Vagina (tissue), 2 donors: ENCODE results near the gene VPS35L. TPM values are rescaled to one million over a fixed set of nuclear protein-coding genes. Genes with fewer than 3 reads are reported as not detected.

Experiments
- DNase-seq, 2 donors: peaks; one replicate each; pipeline ENCODE4 v3.0.0-alpha.2; 2017; ENCODE audit errors: extremely low spot score in 2 of 2
- H3K27ac ChIP-seq: fragments of 200-600 bp; sonication (generic); one replicate; pipeline ENCODE4 v1.5.1; 2019
- H3K27me3 ChIP-seq: fragments of 200-600 bp; sonication (generic); one replicate; pipeline ENCODE4 v1.5.1; 2019
- H3K36me3 ChIP-seq, 2 donors: fragments of 200-600 bp; sonication (generic); one replicate each; pipeline ENCODE4 v1.5.1; 2017 to 2019
- H3K4me1 ChIP-seq: fragments of 200-600 bp; sonication (generic); one replicate; pipeline ENCODE4 v1.5.1; 2019
- H3K4me3 ChIP-seq, 2 donors: fragments of 200-600 bp; sonication (generic); 1 replicate in 1 of 2; 2 replicates in 1 of 2; pipeline ENCODE4 v1.5.1; 2016 to 2019
- H3K9me3 ChIP-seq: fragments of 200-600 bp; sonication (generic); one replicate; pipeline ENCODE4 v1.5.1; 2019
- CTCF ChIP-seq, 3 experiments: fragments of 450-650 bp in 2 of 3; fragments of 200-600 bp in 1 of 3; sonication (generic) in 1 of 3; IDR thresholded peaks; one replicate each; pipeline ENCODE4 v1.5.1; 2017 to 2019; ENCODE audit warnings: antibody characterized with exemption in 3 of 3, mild to moderate bottlenecking in 2 of 3, moderate library complexity in 2 of 3
- POLR2A ChIP-seq, 2 donors: fragments of 450-650 bp; IDR thresholded peaks; one replicate each; pipeline ENCODE4 v1.6.1; 2017; ENCODE audit warnings: antibody characterized with exemption in 2 of 2, mild to moderate bottlenecking in 2 of 2, moderate library complexity in 2 of 2
- POLR2AphosphoS5 ChIP-seq, 2 donors: sonication (generic); formaldehyde crosslinking; IDR thresholded peaks; one replicate each; pipeline ENCODE4 v1.9.0; 2017; ENCODE audit warnings: antibody characterized with exemption in 2 of 2, mild to moderate bottlenecking in 2 of 2, low read depth in 1 of 2; ENCODE audit not compliant: insufficient read depth in 1 of 2
- intact Hi-C: fragments of 100-400 bp; cut with DNase I; formaldehyde crosslinking; loops from one replicate; pipeline ENCODE4 v1.15.1; 2023
- total RNA-seq: library from RNA; depleted of rRNA; stranded (reverse); fragments of >200 nt; gene quantifications from one replicate; pipeline ENCODE4 v1.2.3, GENCODE V29; 2016

The VPS35L gene
- total RNA-seq, 1 donor from 2014 or later = 39.8 TPM

DNA sequence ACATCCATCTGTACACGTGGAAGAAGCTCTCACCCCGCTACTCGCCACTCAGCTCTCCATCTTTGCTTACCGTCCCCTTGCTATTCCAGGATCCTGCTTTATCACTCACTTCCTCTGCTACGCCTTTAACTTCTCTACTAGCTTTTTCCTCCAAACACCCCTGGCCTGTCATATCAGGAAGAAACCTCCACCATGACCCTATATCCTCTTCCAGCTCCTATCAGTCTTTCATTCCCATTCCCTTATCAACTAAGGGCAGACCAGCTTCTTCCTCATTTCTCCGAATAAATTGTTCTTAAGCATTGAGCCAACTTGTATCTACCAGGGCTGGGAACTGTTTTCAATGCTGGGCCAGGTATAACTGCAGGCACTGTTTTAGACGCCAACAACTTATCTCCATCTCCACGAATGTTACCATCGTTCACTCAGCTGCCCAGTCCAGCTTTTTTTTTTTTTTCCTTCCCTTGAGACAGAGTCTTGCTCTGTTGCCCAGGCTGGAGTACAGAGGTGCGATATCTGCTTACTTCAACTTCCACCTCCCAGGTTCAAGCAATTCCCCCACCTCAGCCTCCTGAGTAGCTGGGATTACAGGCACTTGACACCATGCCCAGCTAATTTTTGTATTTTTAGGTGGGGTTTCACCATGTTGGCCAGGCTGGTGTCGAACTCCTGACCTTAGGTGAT, 166.9 kb downstream of the VPS35L start:
- no peak for TF ChIP-seq POLR2AphosphoS5 (IDR thresholded peaks at IDR 0.05; ENCODE audit: insufficient read depth in 1 of 2, low read depth in 1 of 2)
- H3K4me3 ChIP-seq = no peak overlapping the region
- intact Hi-C loops = no loop called here
- H3K9me3 ChIP-seq = no peaks in the 10 kb centered on the region
- H3K27ac ChIP-seq = no peak overlapping the region
- no peak for DNase-seq
- no peaks in the 10 kb centered on the region for H3K36me3 ChIP-seq
- no peaks in the 10 kb centered on the region for H3K27me3 ChIP-seq
- peaks cover 8% of the 10 kb centered on the region for H3K4me1 ChIP-seq

DNA sequence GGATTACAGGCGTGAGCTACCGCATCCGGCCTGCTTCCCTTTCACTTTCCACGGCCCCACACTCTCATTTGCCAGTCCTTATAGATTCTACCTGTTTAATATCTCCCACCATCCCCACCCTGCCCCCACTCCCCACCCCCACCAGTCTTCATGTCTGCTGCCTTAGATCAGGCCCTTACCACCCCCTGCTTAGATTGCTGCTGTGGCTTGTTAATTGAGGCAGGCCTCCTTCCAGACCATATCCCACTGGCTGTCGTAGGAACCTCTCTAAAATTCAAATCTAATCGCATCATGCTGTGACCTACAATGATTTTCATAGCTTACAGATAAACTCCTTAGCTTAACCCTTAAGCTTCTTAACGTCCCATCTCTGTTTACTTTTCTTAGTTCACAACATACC, 167.5 kb downstream of the VPS35L start:
- no peak for TF ChIP-seq CTCF (IDR thresholded peaks at IDR 0.05)
- no peak for TF ChIP-seq POLR2A (IDR thresholded peaks at IDR 0.05)
- TF ChIP-seq POLR2AphosphoS5 (IDR thresholded peaks at IDR 0.05; ENCODE audit: insufficient read depth in 1 of 2, low read depth in 1 of 2) = no peak
- no peaks in the 10 kb centered on the region for H3K27me3 ChIP-seq
- H3K27ac ChIP-seq = no peak overlapping the region
- H3K36me3 ChIP-seq = no peaks in the 10 kb centered on the region
- no peak overlapping the region for H3K4me3 ChIP-seq
- intact Hi-C loops = no loop called here
- H3K4me1 ChIP-seq = peaks cover 8% of the 10 kb centered on the region
- no peaks in the 10 kb centered on the region for H3K9me3 ChIP-seq
- DNase-seq = no peak

GRCh38 chr16:19728636-19728965, 173.1 kb downstream of the VPS35L start:
- TF ChIP-seq POLR2A (IDR thresholded peaks at IDR 0.05) (no peak), CTCF (IDR thresholded peaks at IDR 0.05) (no peak), POLR2AphosphoS5 (IDR thresholded peaks at IDR 0.05; ENCODE audit: insufficient read depth in 1 of 2, low read depth in 1 of 2) (no peak)
- no peak overlapping the region for H3K4me3 ChIP-seq
- H3K9me3 ChIP-seq = no peaks in the 10 kb centered on the region
- no peak for DNase-seq
- no peak overlapping the region for H3K27ac ChIP-seq
- H3K27me3 ChIP-seq = no peaks in the 10 kb centered on the region
- H3K36me3 ChIP-seq = no peaks in the 10 kb centered on the region
- H3K4me1 ChIP-seq = no peaks in the 10 kb centered on the region
- intact Hi-C loops = no loop called here

DNA sequence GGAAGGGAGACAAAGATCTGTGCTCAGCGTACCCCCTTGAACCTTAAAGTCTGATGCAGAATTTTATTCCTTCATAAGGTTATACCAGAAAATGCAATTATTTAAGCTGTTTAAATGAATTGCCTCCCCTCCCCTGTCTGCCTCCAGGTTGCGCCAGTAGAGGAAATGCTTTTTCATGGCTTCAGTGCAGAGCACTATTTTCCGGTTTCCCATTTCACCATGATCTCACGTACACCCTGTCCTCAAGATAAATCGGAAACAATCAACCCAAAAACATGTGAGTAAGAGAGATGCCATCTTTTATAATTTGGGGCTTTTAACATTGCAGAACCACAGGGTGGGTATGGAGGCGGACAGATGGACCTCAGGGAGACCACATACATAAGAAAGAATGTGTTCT, 178.0 kb downstream of the VPS35L start:
- Histone ChIP-seq H3K27me3 (no peaks in the 10 kb centered on the region), H3K9me3 (no peaks in the 10 kb centered on the region), H3K36me3 (peaks cover 0 to 5% of the 10 kb centered on the region in 2 donors), H3K4me3 (no peak overlapping the region), H3K27ac (no peak overlapping the region), H3K4me1 (no peaks in the 10 kb centered on the region)
- intact Hi-C loops = no loop called here
- no peak for DNase-seq
- TF ChIP-seq POLR2AphosphoS5 (IDR thresholded peaks at IDR 0.05; ENCODE audit: insufficient read depth in 1 of 2, low read depth in 1 of 2) = no peak
- TF ChIP-seq POLR2A (IDR thresholded peaks at IDR 0.05) = no peak
- TF ChIP-seq CTCF (IDR thresholded peaks at IDR 0.05) = no peak

DNA sequence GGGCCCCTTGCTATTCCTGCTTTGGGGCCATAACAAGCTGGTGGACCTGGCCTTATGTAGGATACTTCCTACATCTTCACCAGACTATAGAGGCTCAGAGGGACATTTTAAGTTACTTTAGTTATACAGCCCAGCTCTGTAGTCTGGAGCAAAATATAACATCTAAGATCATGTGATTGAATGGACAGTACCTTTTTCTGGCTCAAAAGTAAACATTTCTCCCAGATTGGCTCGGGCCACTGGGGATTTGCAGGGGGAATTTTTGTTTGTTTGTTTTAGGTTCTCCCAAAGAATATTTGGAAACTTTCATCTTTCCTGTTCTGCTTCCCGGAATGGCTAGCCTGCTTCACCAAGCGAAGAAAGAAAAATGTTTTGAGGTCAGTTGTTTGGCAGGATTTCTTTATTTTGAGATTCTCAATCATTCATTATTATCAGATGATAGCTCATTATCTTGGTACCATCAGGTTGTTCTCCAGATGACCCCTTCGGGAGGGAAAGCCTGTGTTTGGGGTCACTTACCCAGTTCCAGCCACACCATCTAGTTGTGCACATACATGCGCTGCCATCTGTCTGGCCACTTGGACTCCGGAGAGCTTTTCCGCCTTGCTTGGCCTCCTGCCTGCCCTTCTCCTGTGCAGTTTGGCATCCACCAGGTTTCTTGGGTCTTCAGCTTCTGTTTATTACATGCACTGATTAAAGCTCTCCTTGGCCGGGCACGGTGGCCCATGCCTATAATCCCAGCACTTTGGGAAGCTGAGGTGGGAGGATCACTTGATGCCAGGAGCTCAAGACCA, 179.8 kb downstream of the VPS35L start:
- no peak for TF ChIP-seq POLR2A (IDR thresholded peaks at IDR 0.05)
- no peak for TF ChIP-seq CTCF (IDR thresholded peaks at IDR 0.05)
- TF ChIP-seq POLR2AphosphoS5 (IDR thresholded peaks at IDR 0.05; ENCODE audit: insufficient read depth in 1 of 2, low read depth in 1 of 2) = no peak
- H3K27ac ChIP-seq = no peak overlapping the region
- intact Hi-C loops = no loop called here

More for the DNA sequence above, 179.8 kb downstream of the VPS35L start:
- no peaks in the 10 kb centered on the region for H3K9me3 ChIP-seq
- no peaks in the 10 kb centered on the region for H3K4me1 ChIP-seq
- no peaks in the 10 kb centered on the region for H3K27me3 ChIP-seq
- DNase-seq = no peak
- H3K36me3 ChIP-seq = peaks cover 0 to 5% of the 10 kb centered on the region in 2 donors
- no peak overlapping the region for H3K4me3 ChIP-seq
